Nephron (organoid): ENCODE results near the gene CRADD.

Experiments
- H3K27ac Mint-ChIP-seq, 3 experiments: 2 replicates each; pipeline ENCODE4 v1.8.0; 2020; ENCODE audit warnings: mixed read lengths in 3 of 3, mild to moderate bottlenecking in 2 of 3, moderate library complexity in 1 of 3
- H3K27me3 Mint-ChIP-seq: 2 replicates; pipeline ENCODE4 v1.8.0; 2021; ENCODE audit warnings: low read depth, mild to moderate bottlenecking, moderate library complexity, mixed read lengths
- H3K36me3 Mint-ChIP-seq: 2 replicates; pipeline ENCODE4 v1.8.0; 2020; ENCODE audit warnings: low read depth, mixed read lengths
- H3K4me1 Mint-ChIP-seq: 2 replicates; pipeline ENCODE4 v1.8.0; 2020; ENCODE audit warnings: mixed read lengths
- H3K4me3 Mint-ChIP-seq, 3 experiments: 2 replicates each; pipeline ENCODE4 v1.8.0; 2020; ENCODE audit warnings: mild to moderate bottlenecking in 3 of 3, mixed read lengths in 3 of 3, moderate library complexity in 2 of 3
- H3K9me3 Mint-ChIP-seq: 2 replicates; pipeline ENCODE4 v1.8.0; 2020; ENCODE audit warnings: mixed read lengths
- TF ChIP-seq, protein P1 (sequence below), 3 experiments: fragments of 200-600 bp; sonication (generic); IDR thresholded peaks; one replicate each; pipeline ENCODE4 v1.5.0; 2021; ENCODE audit warnings: antibody characterized with exemption in 3 of 3; ENCODE audit not compliant: unreplicated experiment in 3 of 3

The CRADD gene

DNA sequence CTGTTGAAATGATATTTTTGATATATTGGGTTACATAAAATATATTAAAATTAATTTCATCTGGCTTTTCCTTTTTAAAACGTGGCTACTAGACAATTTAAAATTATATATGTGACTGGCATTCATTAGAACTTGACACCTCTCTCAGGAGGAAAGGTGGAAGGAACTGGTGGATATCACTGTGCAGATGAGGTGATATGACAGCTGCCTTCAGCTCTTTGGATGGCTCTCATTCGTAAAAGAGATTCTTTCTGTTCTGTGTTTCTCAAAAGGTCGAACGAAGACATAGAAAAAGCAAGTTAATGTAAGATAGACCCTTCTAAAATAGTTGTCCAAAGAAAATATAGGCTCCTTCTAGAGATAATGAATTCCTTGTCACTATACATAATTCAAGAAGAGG lies 36.6 kb downstream of the CRADD start:
- Mint-ChIP-seq H3K27me3 (no peaks in the 10 kb centered on the region), H3K27ac (no peak overlapping the region), H3K4me1 (peaks cover 11% of the 10 kb centered on the region), H3K36me3 (peaks cover 16% of the 10 kb centered on the region), H3K4me3 (no peak overlapping the region), H3K9me3 (peaks cover 30% of the 10 kb centered on the region)
- TF ChIP-seq, protein P1, sequence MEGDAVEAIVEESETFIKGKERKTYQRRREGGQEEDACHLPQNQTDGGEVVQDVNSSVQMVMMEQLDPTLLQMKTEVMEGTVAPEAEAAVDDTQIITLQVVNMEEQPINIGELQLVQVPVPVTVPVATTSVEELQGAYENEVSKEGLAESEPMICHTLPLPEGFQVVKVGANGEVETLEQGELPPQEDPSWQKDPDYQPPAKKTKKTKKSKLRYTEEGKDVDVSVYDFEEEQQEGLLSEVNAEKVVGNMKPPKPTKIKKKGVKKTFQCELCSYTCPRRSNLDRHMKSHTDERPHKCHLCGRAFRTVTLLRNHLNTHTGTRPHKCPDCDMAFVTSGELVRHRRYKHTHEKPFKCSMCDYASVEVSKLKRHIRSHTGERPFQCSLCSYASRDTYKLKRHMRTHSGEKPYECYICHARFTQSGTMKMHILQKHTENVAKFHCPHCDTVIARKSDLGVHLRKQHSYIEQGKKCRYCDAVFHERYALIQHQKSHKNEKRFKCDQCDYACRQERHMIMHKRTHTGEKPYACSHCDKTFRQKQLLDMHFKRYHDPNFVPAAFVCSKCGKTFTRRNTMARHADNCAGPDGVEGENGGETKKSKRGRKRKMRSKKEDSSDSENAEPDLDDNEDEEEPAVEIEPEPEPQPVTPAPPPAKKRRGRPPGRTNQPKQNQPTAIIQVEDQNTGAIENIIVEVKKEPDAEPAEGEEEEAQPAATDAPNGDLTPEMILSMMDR (IDR thresholded peaks at IDR 0.05; ENCODE audit: unreplicated experiment in 3 of 3): no peak

DNA sequence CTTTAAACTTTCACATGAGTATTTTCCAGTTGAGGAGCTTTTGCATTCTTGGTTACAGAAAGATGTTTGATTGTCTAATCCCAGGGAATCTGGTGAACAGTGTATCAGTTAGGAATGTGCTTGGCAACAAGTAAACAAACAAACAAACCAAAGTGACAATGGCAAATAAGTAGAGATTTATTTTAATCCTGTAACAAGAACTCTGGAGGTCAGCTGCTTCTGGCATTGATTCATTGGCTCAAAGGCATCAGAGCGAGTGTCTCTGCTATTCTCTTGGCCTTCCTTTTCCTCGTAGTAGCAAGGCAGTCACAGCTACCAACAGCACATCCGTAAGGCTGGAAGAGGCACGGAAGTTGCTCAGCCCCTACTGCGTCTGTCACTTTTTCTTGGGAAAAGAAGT lies 37.2 kb downstream of the CRADD start:
- H3K4me1 Mint-ChIP-seq: peaks cover 11% of the 10 kb centered on the region
- H3K27me3 Mint-ChIP-seq: no peaks in the 10 kb centered on the region
- H3K27ac Mint-ChIP-seq: no peak overlapping the region
- no peak overlapping the region for H3K4me3 Mint-ChIP-seq
- TF ChIP-seq, protein P1 (IDR thresholded peaks at IDR 0.05; ENCODE audit: unreplicated experiment in 3 of 3): no peak
- peaks cover 13% of the 10 kb centered on the region for H3K36me3 Mint-ChIP-seq
- peaks cover 27% of the 10 kb centered on the region for H3K9me3 Mint-ChIP-seq

DNA sequence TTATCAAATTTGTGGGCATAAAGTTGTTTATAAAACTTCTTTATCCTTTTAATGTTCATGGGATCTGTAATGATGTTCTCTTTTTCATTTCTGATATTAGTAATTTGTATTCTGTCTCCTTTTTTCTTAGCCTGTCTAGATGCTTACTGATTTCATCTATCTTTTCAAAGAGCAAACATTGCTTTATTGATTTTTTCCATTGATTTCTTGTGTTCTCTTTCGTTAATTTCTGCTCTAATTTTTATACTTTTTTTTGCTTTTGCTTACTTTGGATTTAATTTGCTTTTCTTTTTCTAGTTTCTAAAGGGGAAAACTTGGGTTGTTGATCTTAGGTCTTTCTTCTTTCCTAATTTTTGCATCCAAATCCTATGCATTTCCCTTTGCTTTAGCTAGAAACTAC lies 42.5 kb downstream of the CRADD start:
- H3K9me3 Mint-ChIP-seq: peaks cover 40% of the 10 kb centered on the region

DNA sequence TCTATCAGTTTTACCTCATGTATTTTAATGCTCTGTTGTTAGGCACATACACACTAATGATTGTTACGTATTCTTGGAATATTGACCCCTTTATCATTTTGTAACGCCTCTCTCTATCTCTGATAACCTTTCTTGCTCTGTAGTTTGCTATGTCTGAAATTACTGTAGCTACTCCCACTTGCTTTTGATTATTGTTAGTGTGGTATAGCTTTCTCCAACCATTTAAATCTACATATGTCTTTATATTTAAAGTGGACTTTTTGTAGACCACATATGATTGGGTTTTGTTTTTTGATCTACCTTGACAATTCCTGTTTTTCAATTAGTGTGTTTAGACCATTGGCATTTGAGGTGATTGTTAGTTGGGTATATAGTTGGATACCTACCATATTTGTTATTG lies 43.4 kb downstream of the CRADD start:
- TF ChIP-seq, protein P1 (IDR thresholded peaks at IDR 0.05; ENCODE audit: unreplicated experiment in 3 of 3): no peak
- Mint-ChIP-seq H3K27ac (no peak overlapping the region), H3K36me3 (peaks cover 21% of the 10 kb centered on the region), H3K4me3 (no peak overlapping the region), H3K27me3 (no peaks in the 10 kb centered on the region), H3K4me1 (no peaks in the 10 kb centered on the region), H3K9me3 (peaks cover 40% of the 10 kb centered on the region)

More for the DNA sequence above, 42.5 kb downstream of the CRADD start:
- H3K36me3 Mint-ChIP-seq: peaks cover 21% of the 10 kb centered on the region
- H3K4me3 Mint-ChIP-seq: no peak overlapping the region
- no peak overlapping the region for H3K27ac Mint-ChIP-seq
- no peaks in the 10 kb centered on the region for H3K27me3 Mint-ChIP-seq
- H3K4me1 Mint-ChIP-seq: peaks cover 1% of the 10 kb centered on the region
- TF ChIP-seq, protein P1 (IDR thresholded peaks at IDR 0.05; ENCODE audit: unreplicated experiment in 3 of 3): no peak

DNA sequence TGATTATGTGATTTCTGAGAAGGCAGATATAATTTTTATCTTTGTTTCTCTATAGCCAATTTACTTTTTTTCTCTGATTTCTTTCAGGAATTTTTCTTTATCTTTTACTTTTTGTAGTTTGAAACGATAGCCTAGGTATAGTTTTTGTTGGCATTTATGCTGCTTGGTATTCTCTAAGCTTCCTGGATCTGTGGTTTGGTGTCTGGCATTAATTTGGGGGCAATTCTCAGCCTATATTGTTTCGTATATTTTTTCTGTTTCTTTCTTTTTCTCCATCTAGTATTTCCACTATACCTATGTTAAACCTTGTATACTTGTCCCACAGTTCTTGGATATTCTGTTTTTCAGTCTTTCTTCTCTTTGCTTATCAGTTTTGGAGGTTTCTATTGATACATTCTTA lies 45.0 kb downstream of the CRADD start:
- H3K27ac Mint-ChIP-seq: no peak overlapping the region
- H3K4me3 Mint-ChIP-seq: no peak overlapping the region
- H3K4me1 Mint-ChIP-seq: no peaks in the 10 kb centered on the region
- TF ChIP-seq, protein P1 (IDR thresholded peaks at IDR 0.05; ENCODE audit: unreplicated experiment in 3 of 3): no peak
- H3K36me3 Mint-ChIP-seq: peaks cover 21% of the 10 kb centered on the region
- no peaks in the 10 kb centered on the region for H3K27me3 Mint-ChIP-seq
- peaks cover 40% of the 10 kb centered on the region for H3K9me3 Mint-ChIP-seq

DNA sequence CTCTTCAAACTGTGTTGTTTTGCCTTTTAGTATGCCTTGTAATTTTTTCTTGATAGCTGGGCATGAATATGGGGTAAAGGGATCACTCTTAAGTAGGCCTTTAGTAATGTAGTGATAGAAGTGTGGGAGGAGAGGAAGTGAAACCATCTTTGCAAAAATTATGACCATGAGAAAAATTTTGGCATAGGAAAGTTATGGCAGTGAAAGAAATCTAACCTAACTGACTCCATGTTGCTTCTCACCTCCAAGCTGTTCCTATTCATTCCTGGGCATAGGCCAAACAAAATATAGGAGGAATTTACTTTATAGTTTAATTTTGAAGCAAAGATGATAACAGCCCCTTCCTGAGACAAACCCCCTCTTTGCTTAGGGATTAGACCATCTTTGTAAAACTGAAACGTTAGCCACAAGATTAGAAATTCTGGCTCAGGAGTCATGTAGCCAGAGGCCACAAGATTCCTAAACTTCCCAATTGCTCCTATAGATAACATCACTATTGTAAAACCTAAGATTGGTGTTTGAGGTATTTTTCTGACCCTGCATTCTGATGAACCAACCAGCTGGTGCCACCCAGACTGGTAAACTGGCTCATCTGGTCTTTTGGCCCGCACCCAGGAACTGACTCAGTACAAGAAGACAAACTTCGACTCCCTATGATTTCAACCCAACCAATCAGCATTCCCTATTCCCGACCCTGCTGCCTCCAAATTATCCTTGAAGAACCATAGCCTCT lies 45.8 kb downstream of the CRADD start:
- no peak overlapping the region for H3K27ac Mint-ChIP-seq
- peaks cover 37% of the 10 kb centered on the region for H3K9me3 Mint-ChIP-seq
- H3K36me3 Mint-ChIP-seq: peaks cover 18% of the 10 kb centered on the region
- H3K27me3 Mint-ChIP-seq: no peaks in the 10 kb centered on the region
- H3K4me3 Mint-ChIP-seq: no peak overlapping the region
- TF ChIP-seq, protein P1 (IDR thresholded peaks at IDR 0.05; ENCODE audit: unreplicated experiment in 3 of 3): no peak
- H3K4me1 Mint-ChIP-seq: no peaks in the 10 kb centered on the region
